SK-N-SH (cell line): Measurements from ENCODE around the gene ASIP.
"Not testable (repeated sequence)": the region's sequence is repeated elsewhere in the genome, so short reads cannot be mapped to it uniquely, and the experiment has no call there.

ENCODE experiments used
- ELF1 ChIP-seq: IDR thresholded peaks from 2 replicates; pipeline ENCODE4 v1.4.0; 2012
- EP300 ChIP-seq, 2 experiments: IDR thresholded peaks; 2 replicates each; pipeline versions ENCODE4 v1.4.0 to v1.6.1; 2012; ENCODE audit warnings: borderline replicate concordance in 1 of 2, low read depth in 1 of 2, low read length in 1 of 2
- EZH2phosphoT487 ChIP-seq: fragments of 200-600 bp; sonication (generic); IDR thresholded peaks from 2 replicates; pipeline ENCODE4 v1.6.1; 2017; ENCODE audit warnings: low read depth, mixed run types, mild to moderate bottlenecking, antibody characterized with exemption, moderate library complexity, borderline replicate concordance
- FOSL2 ChIP-seq: IDR thresholded peaks from 2 replicates; pipeline ENCODE4 v1.4.0; 2012; ENCODE audit warnings: low read depth, mild to moderate bottlenecking, moderate library complexity, borderline replicate concordance
- GABPA ChIP-seq: IDR thresholded peaks from 2 replicates; pipeline ENCODE4 v1.4.0; 2012; ENCODE audit warnings: low read depth, mild to moderate bottlenecking
- GATA2 ChIP-seq: sonication (generic); formaldehyde crosslinking; IDR thresholded peaks from 2 replicates; pipeline ENCODE4 v1.5.0; 2020; ENCODE audit warnings: mild to moderate bottlenecking, missing genetic modification reagents
- TF ChIP-seq, protein P1 (sequence below): fragments of 200-600 bp; sonication (generic); IDR thresholded peaks from 2 replicates; pipeline ENCODE4 v1.6.1; 2017; ENCODE audit warnings: antibody characterized with exemption, mild to moderate bottlenecking, moderate library complexity
- TF ChIP-seq, protein P2 (sequence below): IDR thresholded peaks from 2 replicates; pipeline ENCODE4; 2012
- TF ChIP-seq, protein P3 (sequence below): IDR thresholded peaks from 2 replicates; pipeline ENCODE4 v1.4.0; 2012; ENCODE audit warnings: low read depth, borderline replicate concordance

DNA sequence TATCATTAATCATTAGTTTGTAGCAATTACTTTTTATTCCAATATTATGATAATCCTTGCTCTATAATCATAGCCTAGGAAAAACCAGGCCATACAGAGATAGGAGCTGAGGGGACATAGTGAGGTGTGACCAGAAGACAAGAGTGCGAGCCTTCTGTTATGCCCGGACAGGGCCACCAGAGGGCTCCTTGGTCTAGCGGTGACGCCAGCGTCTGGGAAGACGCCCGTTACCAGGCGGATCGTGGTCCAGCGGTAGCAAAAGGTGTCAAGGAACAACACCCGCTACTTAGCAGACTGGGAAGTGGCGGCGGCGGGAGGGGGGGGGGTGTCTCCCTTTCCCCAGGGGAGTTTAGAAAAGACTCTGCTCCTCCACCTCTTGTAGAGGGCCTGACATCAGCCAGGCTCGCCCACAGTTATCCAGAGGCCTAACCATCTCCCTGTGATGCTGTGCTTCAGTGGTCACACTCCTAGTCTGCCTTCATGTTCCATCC lies 57.1 kb downstream of the ASIP start:
- TF ChIP-seq EP300 (IDR thresholded peaks at IDR 0.05; ENCODE audit: borderline replicate concordance in 1 of 2, low read depth in 1 of 2, low read length in 1 of 2); GATA2; EZH2phosphoT487; FOSL2; GABPA; ELF1: not testable (repeated sequence)
- TF ChIP-seq, protein P1, sequence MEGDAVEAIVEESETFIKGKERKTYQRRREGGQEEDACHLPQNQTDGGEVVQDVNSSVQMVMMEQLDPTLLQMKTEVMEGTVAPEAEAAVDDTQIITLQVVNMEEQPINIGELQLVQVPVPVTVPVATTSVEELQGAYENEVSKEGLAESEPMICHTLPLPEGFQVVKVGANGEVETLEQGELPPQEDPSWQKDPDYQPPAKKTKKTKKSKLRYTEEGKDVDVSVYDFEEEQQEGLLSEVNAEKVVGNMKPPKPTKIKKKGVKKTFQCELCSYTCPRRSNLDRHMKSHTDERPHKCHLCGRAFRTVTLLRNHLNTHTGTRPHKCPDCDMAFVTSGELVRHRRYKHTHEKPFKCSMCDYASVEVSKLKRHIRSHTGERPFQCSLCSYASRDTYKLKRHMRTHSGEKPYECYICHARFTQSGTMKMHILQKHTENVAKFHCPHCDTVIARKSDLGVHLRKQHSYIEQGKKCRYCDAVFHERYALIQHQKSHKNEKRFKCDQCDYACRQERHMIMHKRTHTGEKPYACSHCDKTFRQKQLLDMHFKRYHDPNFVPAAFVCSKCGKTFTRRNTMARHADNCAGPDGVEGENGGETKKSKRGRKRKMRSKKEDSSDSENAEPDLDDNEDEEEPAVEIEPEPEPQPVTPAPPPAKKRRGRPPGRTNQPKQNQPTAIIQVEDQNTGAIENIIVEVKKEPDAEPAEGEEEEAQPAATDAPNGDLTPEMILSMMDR = peak; percentile 49
- TF ChIP-seq, protein P2, sequence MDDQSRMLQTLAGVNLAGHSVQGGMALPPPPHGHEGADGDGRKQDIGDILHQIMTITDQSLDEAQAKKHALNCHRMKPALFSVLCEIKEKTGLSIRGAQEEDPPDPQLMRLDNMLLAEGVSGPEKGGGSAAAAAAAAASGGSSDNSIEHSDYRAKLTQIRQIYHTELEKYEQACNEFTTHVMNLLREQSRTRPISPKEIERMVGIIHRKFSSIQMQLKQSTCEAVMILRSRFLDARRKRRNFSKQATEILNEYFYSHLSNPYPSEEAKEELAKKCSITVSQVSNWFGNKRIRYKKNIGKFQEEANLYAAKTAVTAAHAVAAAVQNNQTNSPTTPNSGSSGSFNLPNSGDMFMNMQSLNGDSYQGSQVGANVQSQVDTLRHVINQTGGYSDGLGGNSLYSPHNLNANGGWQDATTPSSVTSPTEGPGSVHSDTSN = not testable (repeated sequence)
- TF ChIP-seq, protein P3, sequence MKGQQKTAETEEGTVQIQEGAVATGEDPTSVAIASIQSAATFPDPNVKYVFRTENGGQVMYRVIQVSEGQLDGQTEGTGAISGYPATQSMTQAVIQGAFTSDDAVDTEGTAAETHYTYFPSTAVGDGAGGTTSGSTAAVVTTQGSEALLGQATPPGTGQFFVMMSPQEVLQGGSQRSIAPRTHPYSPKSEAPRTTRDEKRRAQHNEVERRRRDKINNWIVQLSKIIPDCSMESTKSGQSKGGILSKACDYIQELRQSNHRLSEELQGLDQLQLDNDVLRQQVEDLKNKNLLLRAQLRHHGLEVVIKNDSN = not testable (repeated sequence)
